NT2/D1 (cell line): ENCODE results near the gene CDC42SE2.

Experiments used
- SUZ12 ChIP-seq: IDR thresholded peaks from 2 replicates; pipeline ENCODE4 v1.6.1; 2011; ENCODE audit not compliant: insufficient read length, insufficient read depth; ENCODE audit errors: extremely low read depth
- YY1 ChIP-seq: IDR thresholded peaks from 2 replicates; pipeline ENCODE4 v1.6.1; 2011; ENCODE audit not compliant: insufficient read length, insufficient read depth
- ZNF274 ChIP-seq: IDR thresholded peaks from 2 replicates; pipeline ENCODE4 v1.6.1; 2011; ENCODE audit warnings: mild to moderate bottlenecking, low read depth, low read length

DNA sequence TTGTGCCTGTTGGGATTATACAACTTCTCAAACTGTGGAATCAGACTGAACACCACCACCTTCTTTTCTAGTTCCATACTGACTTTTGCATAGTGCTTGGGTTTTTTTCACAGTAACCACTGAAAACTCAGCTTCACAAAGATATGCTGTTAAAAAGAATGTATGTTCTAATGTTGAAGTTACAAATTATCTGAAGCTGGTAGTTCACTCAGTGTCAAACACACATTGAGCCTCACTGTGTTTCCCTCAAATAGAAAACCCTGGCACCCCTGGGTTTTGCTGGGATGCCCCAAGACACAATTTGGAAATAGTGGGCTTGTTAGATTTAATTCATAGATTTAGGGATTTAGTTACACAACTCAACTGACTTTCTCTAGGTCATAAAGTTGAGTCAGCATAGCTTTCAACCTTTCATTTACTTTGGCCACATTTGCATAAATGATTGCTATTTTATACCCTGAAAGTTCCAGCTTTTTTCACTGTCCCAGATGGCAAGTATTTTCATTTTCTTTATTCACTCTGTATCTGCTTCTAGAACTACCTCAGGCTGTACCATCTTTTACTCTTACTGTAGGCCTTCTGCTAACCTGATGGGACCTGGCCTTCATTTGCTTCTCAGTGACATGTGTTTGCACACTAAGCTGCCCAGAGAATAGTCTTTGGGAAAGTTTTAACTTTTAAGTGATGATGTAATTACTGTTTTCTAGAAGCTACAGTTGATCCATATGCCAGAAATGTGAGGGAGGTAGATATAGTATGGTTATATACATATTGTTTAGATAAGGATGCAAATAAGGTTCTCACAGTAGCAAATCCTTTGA is 115.1 kb downstream of the CDC42SE2 start:
- TF ChIP-seq YY1 (no peak), ZNF274 (no peak), SUZ12 (no peak)
